A673 (cell line): ENCODE results near the gene CLDN8. TPM values are rescaled to one million over a fixed set of nuclear protein-coding genes. Genes with fewer than 3 reads are reported as not detected.

ENCODE experiments used
- BruUV-seq: library from RNA; stranded (reverse); fragments of 400-500 nt; replicated peaks from 2 replicates; lab custom pipeline; 2021; lab: Mats Ljungman, UMichigan
- CTCF ChIA-PET: fragments of 300-600 bp; sonication (Branson Sonifier 250); formaldehyde crosslinking; loops from one replicate; lab custom pipeline; 2022; ENCODE audit warnings: antibody characterized with exemption; lab: Charles Lee
- POLR2A ChIA-PET: fragments of 300-600 bp; sonication (Branson Sonifier 250); formaldehyde crosslinking; loops from one replicate; lab custom pipeline; 2022; ENCODE audit warnings: antibody characterized with exemption; ENCODE audit not compliant: low non-redundant PET; lab: Charles Lee
- DNase-seq: peaks from one replicate; pipeline ENCODE4 v3.0.0-alpha.2; 2015; ENCODE audit warnings: low spot score
- H3K27ac ChIP-seq: fragments of 200-600 bp; sonication (generic); 2 replicates; pipeline ENCODE4 v1.5.1; 2016; ENCODE audit warnings: mixed run types, low read depth, mild to moderate bottlenecking, mixed read lengths, antibody characterized with exemption, low read length; ENCODE audit not compliant: poor library complexity, severe bottlenecking
- H3K27me3 ChIP-seq: fragments of 200-600 bp; sonication (generic); replicated peaks from 2 replicates; pipeline ENCODE4 v1.6.1; 2017; ENCODE audit warnings: mixed run types, low read depth, mild to moderate bottlenecking, mixed read lengths, antibody characterized with exemption, low read length; ENCODE audit not compliant: insufficient read depth, poor library complexity
- H3K36me3 ChIP-seq: fragments of 200-600 bp; sonication (generic); 2 replicates; pipeline ENCODE4 v1.6.1; 2016; ENCODE audit warnings: mixed run types, mild to moderate bottlenecking, mixed read lengths, antibody characterized with exemption, low read length; ENCODE audit not compliant: insufficient read depth, poor library complexity, severe bottlenecking
- H3K4me1 ChIP-seq: fragments of 200-600 bp; sonication (generic); 2 replicates; pipeline ENCODE4 v1.6.1; 2017; ENCODE audit warnings: mixed run types, mild to moderate bottlenecking, mixed read lengths, antibody characterized with exemption, low read length; ENCODE audit not compliant: insufficient read depth, poor library complexity, severe bottlenecking
- H3K4me3 ChIP-seq: fragments of 200-600 bp; sonication (generic); 2 replicates; pipeline ENCODE4 v1.5.1; 2016; ENCODE audit warnings: low read depth, mixed run types, mild to moderate bottlenecking, mixed read lengths, low read length; ENCODE audit not compliant: poor library complexity, severe bottlenecking
- H3K9me3 ChIP-seq: fragments of 200-600 bp; sonication (generic); 2 replicates; pipeline ENCODE4 v1.6.1; 2016; ENCODE audit warnings: mixed run types, low read depth, mild to moderate bottlenecking, mixed read lengths, antibody characterized with exemption, low read length; ENCODE audit not compliant: poor library complexity, severe bottlenecking
- EZH2 ChIP-seq: fragments of 200-600 bp; sonication (generic); IDR thresholded peaks from 2 replicates; pipeline ENCODE4 v1.6.1; 2017; ENCODE audit warnings: borderline replicate concordance, low read depth, mild to moderate bottlenecking, mixed read lengths, antibody characterized with exemption, low read length; ENCODE audit not compliant: poor library complexity, severe bottlenecking
- intact Hi-C: fragments of 100-400 bp; cut with micrococcal nuclease; formaldehyde crosslinking; loops from one replicate; pipeline ENCODE4 v1.10.0; 2022; ENCODE audit not compliant: unreplicated experiment
- total RNA-seq: library from RNA; stranded (reverse); gene quantifications from 2 replicates; pipeline ENCODE4 v1.2.3, GENCODE V29; 2021
- TF ChIP-seq, protein P1 (sequence below): fragments of 300-800, 200-600 bp; sonication (generic); conservative IDR thresholded peaks from 2 replicates; pipeline ENCODE4 v1.5.1; 2017; ENCODE audit warnings: low read depth, mild to moderate bottlenecking, antibody characterized with exemption, low read length, moderate library complexity, mixed read lengths

CLDN8 gene
- total RNA-seq, 1 experiment from 2014 or later: not detected

DNA sequence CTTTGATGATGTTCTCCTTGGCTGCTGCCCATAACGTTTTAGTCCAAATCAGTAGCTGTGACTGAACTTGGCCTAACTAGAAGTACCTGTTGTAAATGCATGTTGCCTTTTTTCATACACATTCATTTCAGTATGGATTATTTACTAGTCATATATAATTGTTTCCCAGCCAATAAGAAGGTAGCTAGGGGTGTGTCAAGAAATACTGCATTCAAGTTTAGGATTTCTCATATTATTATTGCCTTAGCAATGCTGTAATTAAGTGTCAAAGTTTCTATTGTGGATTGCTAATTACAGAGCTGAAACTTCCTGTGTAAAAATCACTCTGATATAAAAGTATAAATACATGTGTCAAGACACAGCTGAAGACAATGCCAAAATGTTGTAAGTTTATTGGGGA is 49.2 kb downstream of the CLDN8 start, which contains the start of gene CLDN17:
Gene CLDN17, minus strand, starts transcription at position 101 of the 400 bp plus-strand sequence. CDS start 188 bp downstream, outside the sequence.
- no peak within 1 kb of the TSS for H3K4me3 ChIP-seq
- H3K27ac ChIP-seq: no peak within 1 kb of the TSS
- ChIA-PET CTCF (no interaction called here), POLR2A (no interaction called here)
- H3K4me1 ChIP-seq: no peaks in the 10 kb centered on the region
- H3K9me3 ChIP-seq: no peaks in the 10 kb centered on the region
- no TSS peak for BruUV-seq
- TF ChIP-seq, protein P1, sequence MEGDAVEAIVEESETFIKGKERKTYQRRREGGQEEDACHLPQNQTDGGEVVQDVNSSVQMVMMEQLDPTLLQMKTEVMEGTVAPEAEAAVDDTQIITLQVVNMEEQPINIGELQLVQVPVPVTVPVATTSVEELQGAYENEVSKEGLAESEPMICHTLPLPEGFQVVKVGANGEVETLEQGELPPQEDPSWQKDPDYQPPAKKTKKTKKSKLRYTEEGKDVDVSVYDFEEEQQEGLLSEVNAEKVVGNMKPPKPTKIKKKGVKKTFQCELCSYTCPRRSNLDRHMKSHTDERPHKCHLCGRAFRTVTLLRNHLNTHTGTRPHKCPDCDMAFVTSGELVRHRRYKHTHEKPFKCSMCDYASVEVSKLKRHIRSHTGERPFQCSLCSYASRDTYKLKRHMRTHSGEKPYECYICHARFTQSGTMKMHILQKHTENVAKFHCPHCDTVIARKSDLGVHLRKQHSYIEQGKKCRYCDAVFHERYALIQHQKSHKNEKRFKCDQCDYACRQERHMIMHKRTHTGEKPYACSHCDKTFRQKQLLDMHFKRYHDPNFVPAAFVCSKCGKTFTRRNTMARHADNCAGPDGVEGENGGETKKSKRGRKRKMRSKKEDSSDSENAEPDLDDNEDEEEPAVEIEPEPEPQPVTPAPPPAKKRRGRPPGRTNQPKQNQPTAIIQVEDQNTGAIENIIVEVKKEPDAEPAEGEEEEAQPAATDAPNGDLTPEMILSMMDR: no peak
- no peak for TF ChIP-seq EZH2
- no peaks in the 10 kb centered on the region for H3K36me3 ChIP-seq
- DNase-seq: no peak
- H3K27me3 ChIP-seq: no peaks in the 10 kb centered on the region
- intact Hi-C loops: no loop called here

DNA sequence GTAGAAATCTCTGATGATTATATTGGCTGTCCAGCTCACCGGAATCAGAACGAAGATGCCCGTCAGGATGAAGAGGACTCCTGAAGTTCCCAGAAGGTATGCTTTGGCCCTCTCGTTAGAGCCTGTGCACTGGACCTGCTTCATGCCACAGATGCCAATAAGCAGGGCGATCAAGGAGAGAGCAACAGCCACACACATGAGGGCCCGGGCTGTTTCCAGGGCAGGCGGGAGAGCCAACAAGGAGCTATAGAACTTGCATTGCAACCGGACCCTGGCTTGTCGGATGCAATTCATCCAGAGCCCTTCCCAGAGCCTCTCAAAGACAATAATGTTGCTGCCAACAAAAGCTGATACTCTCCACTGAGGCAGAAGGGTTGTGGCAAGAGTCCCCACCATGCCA is 49.7 kb downstream of the CLDN8 start:
- BruUV-seq: no TSS peak
- Histone ChIP-seq H3K9me3 (no peaks in the 10 kb centered on the region), H3K36me3 (no peaks in the 10 kb centered on the region), H3K27ac (no peak overlapping the region), H3K4me3 (no peak overlapping the region), H3K4me1 (no peaks in the 10 kb centered on the region), H3K27me3 (no peaks in the 10 kb centered on the region)
- TF ChIP-seq, protein P1: no peak
- no peak for TF ChIP-seq EZH2
- ChIA-PET POLR2A (interaction anchor here (0.6 kb wide), 1 partner anchor 1020 kb away, joined by 4 read pairs; no protein-coding TSS in a partner anchor), CTCF (no interaction called here)
- intact Hi-C loops: no loop called here
- DNase-seq: no peak

DNA sequence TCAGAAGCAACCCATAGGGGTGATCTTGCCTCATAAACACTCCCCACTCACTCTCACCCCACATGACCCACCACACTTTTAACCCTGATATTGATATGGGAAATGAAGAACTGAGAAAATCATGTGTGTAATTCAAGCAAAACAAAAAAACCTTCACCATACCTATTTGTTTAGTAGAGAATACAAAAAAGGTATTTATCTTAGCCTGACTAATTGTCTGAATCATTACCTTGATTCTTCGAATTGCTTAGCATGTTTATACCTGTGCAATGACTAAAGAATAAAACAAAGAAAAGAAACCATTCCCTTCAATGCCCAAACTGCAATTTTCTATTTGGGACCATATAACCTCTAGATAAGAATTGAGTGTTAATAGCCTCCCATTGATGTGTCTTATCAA is 51.1 kb downstream of the CLDN8 start:
- Histone ChIP-seq H3K4me1 (no peaks in the 10 kb centered on the region), H3K27me3 (peaks cover 4% of the 10 kb centered on the region), H3K27ac (no peak overlapping the region), H3K4me3 (no peak overlapping the region), H3K9me3 (no peaks in the 10 kb centered on the region), H3K36me3 (no peaks in the 10 kb centered on the region)
- no TSS peak for BruUV-seq
- intact Hi-C loops: no loop called here
- ChIA-PET POLR2A (no interaction called here), CTCF (no interaction called here)
- no peak for DNase-seq
- no peak for TF ChIP-seq EZH2
- TF ChIP-seq, protein P1: no peak

Other genes with a start within 250 kb of the CLDN8 start
- not detected in 2 replicates for gene CLDN17, start 49.3 kb downstream of the CLDN8 start, total RNA-seq
- not detected in 2 replicates for gene KRTAP24-1, start 66.9 kb upstream of the CLDN8 start, total RNA-seq
- gene KRTAP25-1, start 73.4 kb upstream of the CLDN8 start, total RNA-seq: not detected in 2 replicates
- not detected in 2 replicates for gene KRTAP26-1, start 104.2 kb upstream of the CLDN8 start, total RNA-seq
- not detected in 2 replicates for gene KRTAP27-1, start 121.6 kb upstream of the CLDN8 start, total RNA-seq
- not detected in 2 replicates for gene KRTAP23-1, start 132.5 kb upstream of the CLDN8 start, total RNA-seq
- not detected in 2 replicates for gene KRTAP13-2, start 156.2 kb upstream of the CLDN8 start, total RNA-seq
- gene KRTAP13-1, start 179.9 kb upstream of the CLDN8 start, total RNA-seq: not detected in 2 replicates
- not detected in 2 replicates for gene KRTAP13-3, start 209.8 kb upstream of the CLDN8 start, total RNA-seq
- gene KRTAP13-4, start 214.1 kb upstream of the CLDN8 start, total RNA-seq: not detected in 2 replicates
- gene KRTAP15-1, start 224.2 kb upstream of the CLDN8 start, total RNA-seq: not detected in 2 replicates